GM18517 (cell line): ENCODE measurements around the gene AP5Z1.

ENCODE experiments used
- ATAC-seq: cut with Tn5 transposase; IDR thresholded peaks from one replicate; pipeline ENCODE4 v1.9.1; 2021; ENCODE audit warnings: mild to moderate bottlenecking, moderate library complexity; ENCODE audit not compliant: unreplicated experiment

The AP5Z1 gene

GRCh38 chr7:4819560-4820404 lies 44.4 kb downstream of the AP5Z1 start:
- no peak for ATAC-seq

DNA sequence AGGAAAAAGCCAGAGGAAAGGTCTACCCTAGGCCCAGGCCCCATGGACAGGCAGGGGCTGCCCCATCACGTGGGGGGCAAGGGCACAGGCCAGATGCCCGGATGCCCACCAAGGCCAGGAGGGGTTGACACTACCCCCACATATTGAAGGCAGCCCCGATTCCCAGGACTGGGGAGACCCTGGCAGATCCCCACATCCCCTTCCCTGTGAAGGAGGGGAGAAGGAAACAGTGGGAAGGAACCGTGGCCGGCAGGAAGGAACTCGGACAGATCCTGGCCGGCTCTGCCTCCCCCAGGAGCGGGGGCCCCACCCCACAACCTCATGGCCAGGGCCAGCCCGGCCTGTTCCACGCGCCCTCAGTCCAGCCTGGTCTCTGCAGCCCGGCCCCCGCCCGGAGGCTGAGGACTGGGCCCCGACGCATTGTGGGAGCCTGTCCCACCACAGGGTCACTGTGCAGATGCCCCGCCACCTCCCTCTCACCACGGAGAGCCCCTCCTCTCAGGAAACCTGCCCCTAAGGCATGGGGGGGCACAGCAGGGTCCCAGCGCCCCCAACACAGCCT lies 45.1 kb downstream of the AP5Z1 start:
- ATAC-seq: no peak

GRCh38 chr7:4820967-4821471 lies 45.6 kb downstream of the AP5Z1 start:
- ATAC-seq: no peak

DNA sequence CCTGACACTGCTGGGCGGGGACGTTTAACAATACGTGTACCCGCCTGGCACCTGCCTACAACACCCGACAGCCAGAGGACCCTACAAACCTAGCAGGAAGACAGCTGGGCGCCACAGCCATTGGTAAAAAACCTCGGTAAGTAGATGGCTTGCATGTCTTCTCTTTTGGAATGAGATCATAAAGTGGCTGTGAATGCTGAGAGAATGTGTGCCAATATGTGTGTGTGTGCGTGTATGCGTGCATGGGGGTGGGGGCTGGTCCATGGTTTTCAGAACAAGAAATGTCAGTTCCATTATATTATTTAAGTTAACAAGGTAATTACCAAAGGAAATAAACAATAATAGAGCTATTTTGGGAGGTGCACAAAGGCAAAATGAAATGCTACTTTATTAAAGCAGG lies 47.3 kb downstream of the AP5Z1 start:
- ATAC-seq: no peak

DNA sequence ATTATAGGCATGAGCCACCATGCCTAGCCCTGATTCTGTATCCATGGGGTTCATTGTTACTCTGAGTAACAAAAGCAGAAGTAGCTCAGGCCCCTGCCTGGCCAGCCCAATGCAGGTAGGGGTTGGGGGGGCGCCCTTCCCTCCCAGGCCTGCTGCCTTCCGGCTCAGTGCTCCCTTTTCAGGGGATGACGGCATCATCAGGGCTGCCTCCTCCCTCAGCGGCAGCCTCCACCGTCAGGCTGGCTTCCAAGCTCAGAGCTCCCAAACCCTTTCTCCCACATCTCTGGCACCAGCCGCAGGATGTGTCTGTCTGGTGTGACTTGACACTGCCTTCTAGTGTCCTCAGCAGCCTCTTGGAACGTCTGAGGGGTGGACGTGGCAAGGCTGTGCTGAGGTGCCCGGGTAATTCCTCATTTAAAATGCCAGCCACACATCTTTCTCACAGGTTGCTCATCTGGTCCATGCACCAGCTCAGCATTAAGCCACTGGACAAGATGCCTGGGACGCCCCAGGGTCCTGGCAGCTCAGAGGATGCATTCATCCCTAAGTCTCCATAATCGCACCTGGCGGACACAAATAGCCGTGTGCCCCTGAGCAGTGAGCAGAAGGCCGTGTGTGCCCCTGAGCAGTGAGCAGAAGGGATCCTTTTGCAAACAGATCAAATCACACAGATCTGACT lies 48.2 kb downstream of the AP5Z1 start:
- no peak for ATAC-seq

GRCh38 chr7:4824120-4824775 lies 48.8 kb downstream of the AP5Z1 start:
- no peak for ATAC-seq

GRCh38 chr7:4825081-4825480 lies 49.7 kb downstream of the AP5Z1 start:
- ATAC-seq: no peak

GRCh38 chr7:4828720-4829383 lies 53.4 kb downstream of the AP5Z1 start:
- no peak for ATAC-seq

- no peak for ATAC-seq
Observed at GRCh38 chr7:4830176-4830575, 54.8 kb downstream of the AP5Z1 start.

DNA sequence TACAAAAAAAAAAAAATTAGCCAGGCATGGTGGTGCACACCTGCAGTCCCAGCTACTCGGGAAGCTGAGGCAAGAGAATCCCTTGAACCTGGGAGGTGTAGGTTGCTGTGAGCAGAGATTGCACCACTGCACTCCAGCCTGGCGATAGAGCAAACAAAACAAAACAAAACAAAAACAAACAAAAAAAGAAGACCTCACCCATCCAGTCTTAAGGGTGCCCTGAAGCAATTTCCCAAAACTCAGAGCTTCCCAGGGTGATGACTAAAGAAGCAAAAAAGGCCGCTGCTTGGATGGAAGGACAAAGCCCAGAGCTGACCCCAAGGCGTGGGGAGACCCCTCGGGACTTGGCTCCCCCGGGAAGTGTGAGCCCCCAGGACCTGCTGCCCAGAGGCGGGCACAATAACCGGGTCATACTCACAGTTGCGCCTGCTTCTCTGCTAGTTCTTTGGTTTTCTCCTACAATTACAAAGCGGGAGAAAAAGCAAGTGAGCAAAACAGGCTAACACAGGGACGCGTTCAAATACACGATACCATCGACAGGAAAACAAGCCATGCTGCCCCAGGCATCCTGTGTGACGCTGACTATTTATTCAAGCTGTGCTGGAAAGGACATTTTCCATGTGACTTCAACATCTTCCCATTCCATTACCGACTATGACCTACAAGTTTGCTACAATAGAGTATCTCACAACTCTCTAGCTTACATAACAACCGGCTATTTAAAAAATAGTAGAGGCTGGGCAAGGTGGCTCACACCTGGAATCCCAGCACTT lies 56.5 kb downstream of the AP5Z1 start:
- ATAC-seq: no peak

DNA sequence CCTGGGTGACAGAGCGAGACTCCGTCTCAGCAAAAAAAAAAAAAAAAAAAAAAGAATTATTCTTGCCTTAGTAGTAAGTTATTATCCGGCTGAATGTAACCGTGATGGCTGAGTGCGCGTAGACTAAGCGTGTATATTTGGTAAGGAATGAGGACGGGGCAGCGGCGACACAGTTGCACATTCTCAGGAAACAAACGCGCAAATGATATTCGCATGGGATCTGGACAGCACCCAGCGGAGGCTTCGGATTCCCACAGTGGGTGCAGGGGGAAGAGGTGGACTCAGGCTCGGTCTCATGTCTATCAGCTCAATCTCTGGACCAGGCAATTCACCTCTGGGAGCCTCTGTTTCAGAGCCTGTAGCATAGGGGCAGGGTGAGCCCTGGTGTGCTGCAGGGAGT lies 57.3 kb downstream of the AP5Z1 start:
- no peak for ATAC-seq

DNA sequence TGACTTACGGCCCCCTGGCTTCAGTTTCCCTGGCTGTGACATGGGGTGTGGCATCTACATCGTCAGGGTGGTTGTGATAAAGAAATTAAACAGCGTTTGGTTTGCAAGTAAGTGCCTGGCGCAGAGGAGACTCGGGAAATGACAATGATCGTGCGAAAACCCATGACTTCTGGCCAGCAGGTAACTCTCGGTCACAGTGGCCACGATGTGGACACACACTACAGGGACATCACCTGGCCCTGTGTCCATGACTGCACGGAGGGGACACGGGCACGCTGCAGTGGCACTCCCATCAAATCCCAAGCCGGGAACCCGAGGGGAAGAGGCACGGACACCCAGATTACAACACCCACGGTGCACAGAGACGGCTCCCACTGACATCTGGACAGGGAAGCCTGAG lies 57.8 kb downstream of the AP5Z1 start:
- no peak for ATAC-seq

DNA sequence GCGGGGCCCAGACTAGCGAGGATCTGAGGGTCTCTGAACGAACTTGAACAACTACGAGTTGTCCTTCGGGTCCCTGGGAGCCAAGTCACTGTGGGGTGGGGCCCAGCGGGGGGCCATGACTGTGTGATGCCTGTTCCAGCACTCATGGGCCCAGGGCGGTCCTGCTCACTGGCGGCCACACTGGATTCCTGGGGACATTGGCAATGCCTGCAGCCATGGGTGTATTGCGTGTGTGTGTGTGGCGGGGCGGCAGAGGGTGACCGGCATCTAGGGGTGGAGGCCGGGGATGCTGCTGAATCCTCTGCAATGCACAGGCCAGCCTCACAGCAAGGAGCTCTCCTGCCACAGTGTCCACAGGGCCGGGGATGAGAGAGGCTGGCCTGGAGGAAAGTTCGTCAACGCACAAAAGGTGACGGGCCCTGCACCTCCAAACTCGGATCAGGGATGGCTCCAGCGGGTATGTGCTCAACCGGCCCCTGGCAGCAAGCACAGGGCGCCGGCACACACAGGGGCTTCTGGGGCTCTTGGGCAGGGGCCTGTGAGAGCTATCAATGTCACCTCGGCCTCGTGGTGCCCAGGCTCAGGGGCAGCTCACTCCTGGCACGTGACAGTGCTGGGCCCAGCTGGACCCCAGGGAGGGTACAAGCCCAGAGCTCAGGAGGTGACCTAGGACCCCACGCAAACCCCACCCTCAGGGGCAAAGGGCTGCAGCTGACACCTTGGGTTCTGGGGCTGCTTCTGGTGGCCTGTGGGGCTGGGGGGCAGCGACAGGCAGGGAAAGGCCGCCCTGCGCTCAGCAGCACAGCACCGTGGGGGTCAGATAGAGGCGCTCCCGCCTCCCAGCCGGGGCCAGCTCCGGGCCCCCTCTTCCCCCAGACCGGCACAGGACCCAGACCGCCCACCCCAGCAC lies 58.5 kb downstream of the AP5Z1 start:
- ATAC-seq: no peak

DNA sequence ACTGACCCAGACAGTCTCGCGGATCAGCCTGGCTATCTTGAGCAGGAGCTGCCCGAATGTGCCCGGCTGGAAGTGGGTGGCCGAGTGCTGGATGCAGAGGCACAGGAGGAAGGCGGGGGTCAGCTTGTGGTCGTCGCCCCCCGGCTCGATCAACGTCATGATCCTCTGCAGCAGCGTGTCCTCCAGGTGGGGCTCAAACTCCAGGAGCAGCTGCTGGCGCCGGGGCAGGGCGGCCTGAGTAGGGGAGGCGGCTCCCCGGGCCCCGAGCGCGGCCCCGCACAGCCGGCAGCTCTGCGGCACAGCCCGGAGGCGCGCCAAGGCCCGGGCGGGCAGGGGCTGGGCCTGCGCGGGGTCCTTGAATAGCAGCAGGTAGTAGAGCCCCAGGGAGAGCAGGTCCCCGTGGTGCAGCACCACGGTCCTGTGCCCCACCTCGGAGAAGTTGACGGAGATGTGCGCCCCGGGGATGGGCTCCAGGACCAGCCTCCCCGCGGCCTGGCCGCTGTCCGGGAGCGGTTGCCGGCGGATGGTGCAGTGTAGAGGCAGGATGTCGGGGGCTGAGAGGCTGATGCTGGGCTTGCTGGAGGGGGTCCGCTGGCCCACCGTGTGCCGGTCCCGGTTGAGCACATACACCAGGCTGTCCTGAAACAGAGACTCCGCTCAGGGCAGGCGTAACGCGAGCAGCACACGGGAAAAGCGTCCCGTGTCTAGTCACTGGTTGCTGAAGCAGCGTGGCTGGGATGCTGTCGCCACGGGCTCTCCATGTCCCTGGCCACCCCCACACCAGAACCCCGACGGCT lies 59.4 kb downstream of the AP5Z1 start:
- ATAC-seq: no peak

DNA sequence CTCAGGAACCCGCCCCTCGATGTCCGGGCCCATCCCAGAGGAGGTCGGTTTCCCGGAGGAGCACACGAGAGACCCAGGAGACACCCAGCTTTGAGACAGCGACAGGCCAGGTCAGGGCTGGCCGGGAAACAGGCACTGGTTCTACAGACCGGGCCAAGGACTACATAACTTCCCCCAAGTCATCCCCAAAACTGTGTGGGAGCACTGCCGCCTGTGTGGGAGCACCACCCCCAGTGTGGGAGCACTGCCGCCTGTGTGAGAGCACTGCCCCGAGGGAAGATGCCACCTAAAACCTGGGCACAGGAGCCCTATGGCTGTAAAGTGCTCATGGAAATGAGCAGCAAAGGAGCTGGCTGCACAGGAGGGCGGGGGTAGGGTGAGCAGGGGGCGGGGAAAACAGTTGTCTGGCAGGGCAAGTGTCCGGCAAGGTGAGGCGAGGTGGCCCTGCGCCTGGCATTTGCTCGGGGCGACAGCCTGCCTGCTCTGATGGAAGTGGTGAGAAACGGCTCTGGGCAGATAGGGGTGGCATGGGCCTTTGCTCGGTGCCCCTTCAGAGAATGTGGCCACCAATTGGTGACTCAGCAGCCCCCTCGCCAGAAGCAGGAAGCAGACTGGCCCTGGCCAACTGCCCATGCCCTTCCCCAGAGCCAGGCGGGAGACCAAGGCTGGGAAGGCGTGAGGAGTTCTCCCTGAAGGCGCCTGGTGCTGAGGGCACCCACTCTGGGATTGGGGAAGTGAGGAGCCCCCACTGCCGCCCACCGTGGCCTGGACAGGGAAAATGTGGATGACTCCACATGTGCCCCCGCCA lies 60.2 kb downstream of the AP5Z1 start:
- ATAC-seq: no peak

DNA sequence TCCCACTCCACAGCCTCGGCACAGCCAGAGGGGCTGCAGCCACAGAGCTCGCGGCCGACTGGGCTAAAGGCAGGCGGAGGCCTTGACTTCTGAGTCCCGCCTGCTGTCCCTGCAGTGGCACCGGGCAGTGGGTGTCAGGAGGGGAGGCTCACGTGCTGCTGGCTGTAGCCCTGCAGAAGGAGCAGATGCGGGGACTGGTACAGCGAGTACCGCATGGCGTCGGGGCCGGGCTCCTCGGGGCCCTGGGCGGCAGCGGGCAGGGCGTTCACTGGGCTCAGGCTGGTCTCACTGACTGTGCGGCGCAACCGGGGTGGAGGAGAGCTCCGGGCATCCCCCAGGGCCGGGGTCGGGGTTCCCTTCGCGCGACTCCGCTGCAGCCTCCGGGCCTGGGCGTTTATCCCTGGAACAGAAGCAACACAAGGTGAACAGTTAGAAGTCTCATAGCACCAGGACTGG lies 60.8 kb downstream of the AP5Z1 start:
- no peak for ATAC-seq

DNA sequence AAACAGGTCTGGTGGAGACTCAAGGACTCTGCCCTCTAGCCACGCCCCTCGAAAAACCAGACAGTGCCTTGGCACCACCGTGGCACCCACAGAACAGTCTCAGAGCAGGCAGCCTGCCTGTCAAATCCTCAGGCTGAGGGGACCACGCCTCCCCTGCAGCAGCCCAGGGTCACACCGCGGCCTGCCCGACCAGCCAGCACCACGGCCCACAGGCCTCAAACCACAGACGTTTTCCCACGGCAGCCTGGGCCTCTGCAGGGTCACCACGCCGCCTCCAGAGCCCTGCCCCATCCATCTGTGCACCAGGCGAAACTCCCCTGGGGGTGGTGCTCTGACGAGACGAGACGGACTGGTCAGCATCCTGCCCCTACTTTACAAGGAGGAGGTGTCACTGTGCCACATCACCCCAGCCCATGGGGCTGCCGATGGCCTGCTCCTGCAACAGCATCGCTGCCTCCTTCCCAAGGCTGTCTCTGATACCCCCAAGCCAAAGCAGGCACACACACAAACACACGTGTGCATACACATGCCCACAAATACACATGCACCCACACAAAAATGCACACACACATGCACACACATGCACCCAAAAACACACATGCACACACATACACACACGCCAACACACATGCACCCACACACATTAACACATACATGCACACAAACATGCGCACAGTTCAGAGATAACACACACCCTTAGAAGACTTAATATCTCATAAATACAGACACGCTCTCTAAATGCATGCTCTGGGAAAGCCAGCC lies 61.8 kb downstream of the AP5Z1 start:
- no peak for ATAC-seq
